ENCODE measurements around the gene HIF3A.

DNA sequence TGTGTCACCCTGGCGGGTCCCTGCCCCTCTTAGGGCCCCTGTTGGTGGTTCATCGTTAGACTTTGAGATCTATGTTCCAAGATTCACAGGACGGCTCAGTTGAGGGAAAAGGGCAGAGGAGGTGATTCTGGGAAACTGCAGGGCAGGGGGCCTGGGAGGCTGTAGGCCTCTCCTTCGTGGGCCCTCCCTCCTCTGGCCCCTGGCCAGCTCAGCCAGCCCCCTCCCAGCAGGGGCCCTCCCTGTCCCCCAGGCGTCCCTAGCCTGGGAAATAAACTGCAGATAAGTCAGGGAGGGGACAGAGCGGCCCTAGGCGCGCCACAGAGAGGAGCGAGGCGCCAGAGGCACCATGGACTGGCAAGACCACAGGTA is 6.5 kb downstream of the HIF3A start:
- TF ChIP-seq, protein P1, sequence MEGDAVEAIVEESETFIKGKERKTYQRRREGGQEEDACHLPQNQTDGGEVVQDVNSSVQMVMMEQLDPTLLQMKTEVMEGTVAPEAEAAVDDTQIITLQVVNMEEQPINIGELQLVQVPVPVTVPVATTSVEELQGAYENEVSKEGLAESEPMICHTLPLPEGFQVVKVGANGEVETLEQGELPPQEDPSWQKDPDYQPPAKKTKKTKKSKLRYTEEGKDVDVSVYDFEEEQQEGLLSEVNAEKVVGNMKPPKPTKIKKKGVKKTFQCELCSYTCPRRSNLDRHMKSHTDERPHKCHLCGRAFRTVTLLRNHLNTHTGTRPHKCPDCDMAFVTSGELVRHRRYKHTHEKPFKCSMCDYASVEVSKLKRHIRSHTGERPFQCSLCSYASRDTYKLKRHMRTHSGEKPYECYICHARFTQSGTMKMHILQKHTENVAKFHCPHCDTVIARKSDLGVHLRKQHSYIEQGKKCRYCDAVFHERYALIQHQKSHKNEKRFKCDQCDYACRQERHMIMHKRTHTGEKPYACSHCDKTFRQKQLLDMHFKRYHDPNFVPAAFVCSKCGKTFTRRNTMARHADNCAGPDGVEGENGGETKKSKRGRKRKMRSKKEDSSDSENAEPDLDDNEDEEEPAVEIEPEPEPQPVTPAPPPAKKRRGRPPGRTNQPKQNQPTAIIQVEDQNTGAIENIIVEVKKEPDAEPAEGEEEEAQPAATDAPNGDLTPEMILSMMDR (conservative IDR thresholded peaks at IDR 0.05; ENCODE audit: low read length): no peak
- no peak for TF ChIP-seq EZH2phosphoT487 (IDR thresholded peaks at IDR 0.05; ENCODE audit: borderline replicate concordance)
